Stimulated activated CD4-positive, alpha-beta T cell treated with anti-CD3 and anti-CD28 coated beads, Interleukin-4, amount 100 ng/mL, for 24 hours (primary cell): ENCODE data around the gene IL31RA.
"Not testable (repeated sequence)": the region's sequence is repeated elsewhere in the genome, so short reads cannot be mapped to it uniquely, and the experiment has no call there.

Source experiments
- DNase-seq: peaks from one replicate; pipeline ENCODE4 v3.0.0-alpha.2; 2020

The IL31RA gene

DNA sequence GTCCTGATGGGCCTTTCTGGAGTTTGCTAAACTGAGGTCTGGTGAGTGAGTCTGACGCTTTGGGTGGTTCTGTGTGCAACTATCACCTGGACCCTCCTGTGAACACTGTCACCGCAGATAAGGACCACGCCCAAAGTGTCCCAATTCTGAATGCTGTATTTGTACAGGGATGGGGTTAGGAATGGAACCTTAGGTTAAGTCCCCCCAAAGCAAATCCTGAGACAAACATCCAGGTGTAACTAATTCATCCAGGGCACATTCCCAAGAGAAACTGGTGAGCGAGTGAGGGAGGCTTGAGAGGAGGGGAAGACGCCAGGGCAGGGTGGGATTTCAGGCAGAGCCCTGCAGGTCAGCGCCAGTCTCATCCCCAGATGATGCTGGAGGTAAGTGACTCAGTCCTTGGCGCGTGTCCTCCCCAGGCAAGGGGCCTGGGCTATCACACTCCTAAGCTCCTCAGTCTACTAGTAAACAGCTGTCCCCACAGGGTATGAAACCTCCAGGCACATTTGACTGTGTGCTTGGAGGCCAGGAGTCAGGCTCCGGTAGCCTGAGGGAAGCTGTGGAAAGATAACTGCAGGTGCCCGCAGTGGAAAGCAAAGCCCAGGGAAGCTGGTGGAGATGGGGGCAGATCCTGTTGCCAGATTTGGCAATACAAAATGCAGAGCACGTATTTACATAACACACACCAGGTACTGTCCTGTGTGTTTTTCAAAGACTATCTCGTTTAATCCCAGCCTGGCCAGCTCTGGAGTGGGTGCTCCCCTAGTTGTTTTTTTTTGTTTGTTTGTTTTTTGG lies 76.9 kb downstream of the IL31RA start:
- DNase-seq: no peak

DNA sequence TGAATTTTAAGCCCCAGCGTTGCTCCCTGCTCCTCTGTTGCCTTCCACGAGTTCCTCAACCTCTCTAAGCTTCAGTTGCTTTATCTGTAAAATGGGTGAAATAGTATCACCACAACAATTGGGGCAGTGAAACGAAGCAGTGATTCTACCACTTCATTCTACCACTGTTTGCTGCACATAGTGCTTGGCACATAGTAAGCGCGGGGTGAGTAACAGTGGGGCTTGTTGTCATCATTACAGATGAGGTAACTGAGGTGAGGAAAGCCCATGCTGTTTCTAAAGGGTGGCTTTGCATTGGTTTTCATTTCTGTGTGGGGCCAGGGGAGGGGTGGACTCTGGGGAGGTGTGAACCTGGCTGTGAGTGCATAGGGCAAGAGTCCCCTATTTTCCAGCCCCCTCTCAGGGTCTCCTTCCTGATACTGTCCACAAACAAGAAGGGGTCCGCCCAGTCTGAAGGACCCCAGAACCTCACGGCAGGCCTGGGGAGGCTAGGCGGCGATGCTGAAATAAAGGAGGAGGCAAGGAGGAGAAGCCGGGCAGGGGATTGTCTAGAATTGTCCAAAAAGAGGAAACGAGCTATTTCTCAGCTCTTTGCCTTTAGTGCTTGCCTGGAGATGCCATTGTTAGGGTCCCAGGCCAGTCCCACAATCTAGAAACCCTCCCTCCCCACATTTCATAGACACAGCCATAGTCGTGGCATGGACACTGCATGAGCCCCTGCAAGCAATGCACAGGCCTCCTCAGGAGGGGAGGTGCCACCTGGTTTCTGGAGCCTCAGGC lies 78.1 kb downstream of the IL31RA start:
- DNase-seq: no peak

DNA sequence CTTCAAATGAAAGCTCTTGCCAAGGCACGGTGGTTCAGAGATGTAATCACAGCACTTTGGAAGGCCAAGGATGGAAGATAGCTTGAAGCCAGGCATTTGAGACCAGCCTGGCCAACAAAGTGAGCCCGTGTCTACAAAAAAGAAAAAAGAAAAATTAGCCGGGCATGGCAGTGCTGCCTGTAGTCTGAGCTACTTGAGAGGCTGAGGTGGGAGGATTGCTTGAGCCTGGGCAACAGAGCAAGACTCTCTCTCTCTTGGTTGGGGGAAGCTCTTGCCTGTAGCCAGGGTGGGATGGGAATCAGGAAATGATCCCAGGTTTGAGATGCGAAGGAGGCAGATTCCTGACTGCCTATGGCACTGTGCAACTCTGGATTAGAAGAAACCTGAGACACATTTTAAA lies 81.5 kb downstream of the IL31RA start:
- no peak for DNase-seq

DNA sequence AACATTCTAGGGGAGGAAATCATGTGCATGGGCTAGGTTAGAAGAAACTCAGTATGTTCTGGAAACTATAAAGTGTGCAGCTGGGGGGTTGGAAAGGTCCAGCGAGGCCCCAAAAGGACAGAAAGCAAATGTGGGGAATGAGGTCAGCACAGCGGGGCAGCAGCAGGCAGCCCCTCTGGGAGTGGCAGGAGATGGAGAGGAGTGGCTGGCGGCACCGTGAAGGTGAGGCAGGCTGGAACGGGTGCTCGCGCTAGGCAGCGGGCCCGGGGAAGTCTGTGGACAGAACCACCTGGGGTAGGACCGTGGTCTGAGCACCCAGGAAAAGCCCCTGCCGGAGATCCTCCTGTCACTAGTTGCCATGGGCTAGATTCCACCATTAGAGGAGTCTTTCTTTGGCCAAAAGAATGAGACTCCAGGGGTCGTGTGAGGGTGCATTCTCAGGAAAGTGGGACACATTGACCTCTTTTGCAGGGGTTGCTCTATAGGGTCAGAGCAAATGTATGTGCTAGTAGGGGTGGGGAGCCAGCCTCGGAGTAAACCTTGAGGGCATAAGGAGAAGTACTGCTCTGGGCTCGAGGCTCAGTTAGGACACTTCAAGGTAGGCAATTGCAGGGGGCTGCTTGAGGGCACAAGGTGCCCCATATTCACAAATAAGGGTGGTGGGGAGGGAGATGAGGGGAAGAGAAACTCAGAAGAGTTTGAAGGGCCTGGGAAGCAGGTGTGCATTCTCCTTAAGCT lies 82.4 kb downstream of the IL31RA start:
- no peak for DNase-seq

DNA sequence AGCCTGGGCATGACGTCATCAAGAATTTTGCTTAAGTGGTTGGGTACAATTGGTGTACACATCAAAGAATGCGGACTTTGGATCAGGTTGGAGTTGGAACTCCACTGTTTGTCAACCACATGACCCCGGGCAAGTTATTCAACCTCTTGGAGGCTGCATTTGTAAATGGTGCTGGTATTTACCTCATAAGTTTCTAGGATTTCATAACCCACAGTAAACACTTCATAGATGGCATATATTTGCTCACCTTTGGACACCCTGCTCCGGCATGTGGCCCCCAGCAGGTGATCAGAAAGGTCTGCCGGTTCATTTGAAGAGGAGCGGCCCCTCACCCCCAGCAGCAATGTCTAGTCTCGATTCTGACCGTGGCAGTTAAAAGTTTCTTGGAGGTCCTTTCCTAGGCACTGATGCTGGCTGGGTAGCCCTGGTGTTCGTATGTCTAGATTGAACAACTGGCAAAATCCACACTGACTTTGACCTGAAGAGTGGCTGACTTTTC lies 83.0 kb downstream of the IL31RA start:
- no peak for DNase-seq

DNA sequence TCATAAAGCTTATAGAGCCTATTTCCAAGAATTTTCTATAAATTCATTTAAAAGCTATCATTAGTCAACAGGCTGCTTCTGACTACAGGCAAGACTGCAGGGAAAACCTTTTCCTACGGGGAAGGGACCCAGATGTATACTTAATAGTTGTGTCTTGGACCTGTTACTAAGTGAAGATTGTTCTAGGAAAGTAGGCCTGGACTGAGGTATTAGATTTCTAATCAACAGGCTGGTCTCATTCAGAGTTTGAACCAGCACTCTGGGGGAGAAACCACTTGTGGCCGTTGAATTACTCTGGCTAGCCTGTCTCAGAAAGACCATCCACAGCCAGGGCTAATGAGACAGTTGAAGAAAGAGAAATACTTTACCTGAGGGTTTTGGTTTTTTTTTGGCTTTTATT lies 83.6 kb downstream of the IL31RA start:
- no peak for DNase-seq

DNA sequence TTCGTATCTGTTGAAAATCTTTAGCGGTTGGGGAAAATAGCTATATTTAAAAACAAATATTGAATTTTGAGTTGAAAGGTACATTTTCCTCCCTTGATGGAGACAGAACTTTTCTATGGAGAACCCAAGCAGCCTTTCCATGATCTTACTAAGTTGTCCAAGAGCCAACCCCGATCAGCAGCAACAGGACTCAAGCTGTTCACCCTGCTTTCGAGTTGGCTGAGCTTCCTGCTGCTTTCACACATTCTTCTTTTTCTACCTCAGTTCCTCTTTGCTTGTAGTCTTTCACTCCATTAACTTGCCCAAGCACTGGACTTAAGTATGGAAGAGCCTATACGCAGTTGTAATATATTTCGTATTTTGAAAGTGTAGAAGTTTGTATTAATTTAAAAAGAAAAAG lies 84.2 kb downstream of the IL31RA start:
- no peak for DNase-seq

DNA sequence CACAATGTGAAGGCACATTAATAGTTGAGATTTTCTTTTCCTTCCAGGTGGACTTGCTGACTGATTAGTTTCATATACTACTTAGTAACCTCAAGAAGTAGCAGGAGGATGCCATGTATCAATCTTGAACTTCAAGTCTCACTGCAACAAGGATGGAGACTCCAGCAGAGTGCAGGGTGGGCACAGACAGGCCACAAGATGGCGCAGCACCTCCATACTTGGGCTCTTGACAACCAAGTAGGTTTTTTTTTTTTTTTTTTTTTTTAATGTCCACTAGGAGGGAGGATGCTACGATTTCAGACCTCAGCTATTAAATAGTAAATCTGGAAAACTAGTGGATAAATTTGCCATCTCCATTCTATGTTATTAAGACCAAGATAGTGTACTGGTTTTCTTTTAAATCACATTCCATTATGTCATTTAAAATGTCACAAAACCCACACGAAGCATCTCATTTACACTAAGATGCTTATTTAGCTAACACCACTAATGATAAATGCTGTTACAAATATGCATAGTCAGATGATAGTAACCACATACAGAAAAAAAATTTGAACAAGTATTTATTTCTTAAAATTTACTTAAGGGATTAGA lies 85.0 kb downstream of the IL31RA start:
- peak; percentile 83 for DNase-seq

DNA sequence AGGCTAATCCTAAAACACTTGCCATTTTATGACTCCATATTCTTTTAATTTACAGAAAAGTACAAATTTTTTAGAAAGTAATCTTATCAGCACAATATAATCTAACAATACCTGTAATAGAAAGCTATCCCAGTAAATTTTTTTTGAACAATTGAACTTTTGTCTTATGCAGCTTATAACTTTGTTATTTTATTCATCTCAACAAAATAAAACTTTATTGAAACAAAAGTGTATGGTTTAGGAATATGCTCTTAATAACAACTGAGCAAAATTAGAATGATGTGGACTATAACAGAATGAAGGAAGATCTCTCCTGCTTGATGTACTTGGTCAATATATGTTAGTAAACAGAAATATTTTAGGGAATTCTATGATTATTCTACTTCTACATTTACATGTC lies 86.4 kb downstream of the IL31RA start:
- not testable (repeated sequence) for DNase-seq

DNA sequence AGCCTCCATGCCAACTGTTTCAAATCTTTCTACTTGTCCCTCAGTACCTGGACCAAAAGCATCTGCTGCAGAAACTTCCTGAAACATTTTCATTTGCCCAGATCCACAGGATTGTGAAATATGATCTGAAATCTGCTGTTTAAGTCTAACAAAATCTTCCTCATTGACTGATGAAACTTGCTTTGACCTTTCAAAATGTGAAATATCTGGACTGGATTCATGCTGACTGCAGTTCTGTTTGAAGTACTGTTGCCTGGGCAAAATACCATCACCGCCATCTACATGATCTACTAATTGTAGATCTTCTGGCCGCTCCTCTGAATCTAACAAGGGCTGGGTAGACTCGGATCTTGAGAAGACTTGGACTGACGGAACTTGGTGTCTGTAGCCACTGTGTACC lies 90.0 kb downstream of the IL31RA start:
- not testable (repeated sequence) for DNase-seq

DNA sequence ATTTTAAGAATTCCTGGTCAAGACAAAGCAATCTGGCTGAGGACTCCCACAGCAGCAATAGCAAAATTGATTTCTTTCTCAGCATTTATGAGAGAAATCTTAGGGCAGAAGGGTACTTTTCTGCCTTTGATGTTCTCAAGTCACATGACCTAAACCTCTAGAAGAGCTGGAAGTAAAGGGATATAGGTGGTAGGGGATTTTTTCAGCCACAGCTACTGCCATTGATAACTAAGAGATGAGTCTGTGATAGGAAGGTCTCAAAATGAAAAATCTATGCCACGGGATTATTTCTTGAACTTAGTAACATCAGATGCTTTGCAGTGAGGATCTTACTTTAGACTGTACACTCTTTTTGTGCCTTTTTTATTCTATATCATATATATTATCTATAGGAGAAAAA lies 108.1 kb downstream of the IL31RA start:
- DNase-seq: no peak

DNA sequence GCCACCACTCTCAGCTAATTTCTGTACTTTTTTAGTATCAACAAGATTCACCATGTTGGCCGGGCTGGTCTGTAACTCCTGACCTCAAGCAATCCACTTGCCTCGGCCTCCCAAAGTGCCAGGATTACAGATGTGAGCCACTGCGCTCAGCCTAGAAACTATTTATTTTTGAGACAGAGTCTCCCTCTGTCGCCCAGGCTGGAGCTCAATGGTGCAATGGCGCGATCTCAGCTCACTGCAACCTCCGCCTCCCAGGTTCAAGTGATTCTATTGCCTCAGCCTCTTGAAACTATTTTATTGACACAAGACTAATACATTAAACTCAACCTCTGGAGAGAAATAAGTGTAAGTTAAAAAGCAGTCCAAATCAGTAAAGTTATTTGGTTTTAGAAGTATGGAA lies 109.6 kb downstream of the IL31RA start:
- DNase-seq: no peak

DNA sequence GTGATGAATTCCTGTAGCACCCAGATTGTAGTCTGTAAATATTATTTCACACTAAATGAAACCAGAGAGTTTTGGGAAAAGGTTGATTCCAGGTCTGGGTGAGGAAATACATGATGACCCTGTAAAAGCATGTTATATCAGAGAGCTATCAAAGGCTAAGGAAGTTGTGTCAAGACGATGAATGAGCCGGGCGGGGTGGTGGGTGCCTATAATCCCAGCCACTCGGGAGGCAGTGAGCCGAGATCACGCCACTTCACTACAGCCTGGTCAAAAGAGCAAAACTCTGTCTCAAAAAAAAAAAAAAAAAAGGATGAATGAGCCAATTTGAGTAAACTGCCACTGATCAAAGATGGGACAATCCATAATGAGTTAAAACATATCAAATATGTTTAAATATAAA lies 114.4 kb downstream of the IL31RA start:
- DNase-seq: no peak

DNA sequence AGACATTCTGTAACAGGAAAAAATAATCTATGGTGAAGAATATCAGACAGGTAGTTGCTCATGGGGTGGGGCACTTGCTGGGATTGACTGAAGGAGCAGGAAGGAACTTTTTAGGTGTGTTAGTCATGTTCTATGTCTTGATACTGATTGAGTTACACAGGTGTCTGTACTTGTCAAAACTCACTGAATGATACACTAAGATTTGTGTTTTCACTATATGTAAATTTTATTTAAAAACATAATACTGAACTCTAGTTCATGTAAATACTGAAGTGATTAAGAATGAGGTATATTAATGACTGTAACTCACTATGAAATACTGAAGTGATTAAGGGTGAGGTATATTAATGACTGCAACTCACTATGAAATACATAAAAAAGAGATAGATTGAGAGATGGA lies 115.1 kb downstream of the IL31RA start:
- no peak for DNase-seq

DNA sequence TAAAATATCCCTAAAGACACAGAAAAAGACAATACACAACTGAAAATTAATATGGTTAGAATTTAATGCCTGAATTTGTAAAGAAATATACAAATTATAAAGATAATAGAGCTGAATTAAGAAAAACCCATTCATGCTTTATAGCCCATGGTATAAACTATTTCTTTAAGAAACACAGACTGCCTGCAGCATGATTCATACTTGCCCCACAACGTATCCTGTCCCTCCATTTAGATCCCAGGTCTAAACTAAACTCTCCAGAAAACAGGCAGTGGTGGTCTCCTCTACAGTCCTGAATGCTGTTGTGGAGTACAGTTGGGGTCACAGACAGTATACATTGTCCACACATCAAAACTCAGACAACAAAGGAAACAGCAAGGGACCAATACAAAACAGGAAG lies 118.8 kb downstream of the IL31RA start:
- DNase-seq: no peak
